HG03442 (cell line): Measurements from ENCODE around the gene PCARE.
A peak's percentile ranks its signal among the peaks of the same experiment; 100 is the strongest.

Experiments
- ATAC-seq: cut with Tn5 transposase; IDR thresholded peaks from one replicate; pipeline ENCODE4 v1.9.1; 2021; ENCODE audit warnings: mild to moderate bottlenecking, moderate library complexity; ENCODE audit not compliant: unreplicated experiment

PCARE gene

GRCh38 chr2:29063646-29064345, 10.5 kb downstream of the PCARE start:
- no peak for ATAC-seq

GRCh38 chr2:29063056-29063455, 11.3 kb downstream of the PCARE start:
- no peak for ATAC-seq

GRCh38 chr2:29062371-29062770, 12.0 kb downstream of the PCARE start:
- no peak for ATAC-seq

GRCh38 chr2:29061616-29062015, 12.7 kb downstream of the PCARE start:
- no peak for ATAC-seq

- ATAC-seq: no peak
Observed at GRCh38 chr2:29061176-29061575, 13.1 kb downstream of the PCARE start.

DNA sequence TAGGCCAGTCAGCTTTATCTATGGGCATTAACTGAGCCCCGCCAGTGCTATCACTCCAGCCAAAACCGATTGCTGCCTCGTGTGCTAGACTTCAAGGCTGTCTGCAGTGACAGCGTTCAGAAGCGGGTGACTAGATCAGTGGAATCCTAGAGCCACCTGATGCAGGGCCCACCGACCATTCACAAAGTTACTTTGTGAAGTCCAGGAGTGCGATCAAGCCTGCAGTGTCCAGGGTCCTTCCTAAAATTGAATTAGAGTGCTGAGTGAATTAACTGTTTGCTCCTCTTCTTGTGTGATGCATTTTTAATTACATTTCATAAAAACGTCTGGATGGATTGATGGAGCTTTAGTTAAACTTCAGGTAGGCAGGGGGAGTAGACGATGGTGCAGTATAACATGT, 13.9 kb downstream of the PCARE start:
- no peak for ATAC-seq

- ATAC-seq: no peak
Observed at GRCh38 chr2:29059624-29060023, 14.7 kb downstream of the PCARE start.

- ATAC-seq: no peak
Observed at GRCh38 chr2:29057006-29057405, 17.3 kb downstream of the PCARE start.

- no peak for ATAC-seq
Observed at GRCh38 chr2:29056452-29056851, 17.9 kb downstream of the PCARE start.

GRCh38 chr2:29055601-29056000, 18.7 kb downstream of the PCARE start:
- no peak for ATAC-seq

DNA sequence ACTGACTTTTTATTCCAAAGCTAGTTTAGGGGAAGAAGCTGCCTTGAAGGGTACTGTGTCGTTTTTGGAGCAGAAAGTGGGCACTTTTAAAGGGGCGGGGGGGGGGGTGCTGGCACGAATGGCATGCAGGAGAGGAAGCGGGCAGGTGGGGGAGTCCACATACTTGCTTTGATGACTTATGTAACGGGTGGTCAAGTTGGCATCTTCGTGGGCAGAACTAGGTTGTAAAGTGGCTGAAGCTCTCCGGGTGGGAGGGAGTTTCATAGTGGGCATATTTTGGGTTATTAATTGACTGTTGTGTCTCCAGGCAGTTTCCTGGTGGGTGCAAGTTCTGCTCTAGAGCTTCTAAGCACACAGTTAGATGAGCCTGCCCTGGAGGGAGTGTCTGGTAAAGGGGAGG, 19.9 kb downstream of the PCARE start:
- ATAC-seq: no peak

- no peak for ATAC-seq
Observed at GRCh38 chr2:29053670-29054400, 20.5 kb downstream of the PCARE start.

- ATAC-seq: peak; percentile 54
Observed at GRCh38 chr2:29053223-29053622, 21.1 kb downstream of the PCARE start.

- no peak for ATAC-seq
Observed at GRCh38 chr2:29052807-29053206, 21.5 kb downstream of the PCARE start.

DNA sequence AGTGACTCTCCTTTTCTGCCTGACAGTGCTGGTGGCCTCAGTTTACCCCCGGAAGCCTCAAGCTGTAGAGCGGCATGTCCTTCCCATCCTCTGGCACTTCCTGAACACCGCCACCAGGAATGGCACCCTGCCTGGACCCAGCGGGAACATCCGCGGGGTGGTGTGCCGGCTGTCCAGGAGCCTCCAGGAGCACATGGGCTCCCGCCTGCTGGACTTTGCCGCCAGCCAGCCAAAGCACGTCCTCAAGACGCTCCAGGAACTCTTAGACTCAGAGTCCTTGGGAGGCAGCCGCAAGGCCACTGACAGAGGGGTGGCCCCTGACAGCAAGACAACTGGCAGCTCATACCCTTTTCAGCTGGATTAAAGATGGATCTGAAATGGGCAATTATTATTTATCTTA, 22.6 kb downstream of the PCARE start:
- no peak for ATAC-seq

- no peak for ATAC-seq
Observed at GRCh38 chr2:29050591-29050990, 23.7 kb downstream of the PCARE start.

- ATAC-seq: no peak
Observed at GRCh38 chr2:29047083-29047845, 27.1 kb downstream of the PCARE start.

DNA sequence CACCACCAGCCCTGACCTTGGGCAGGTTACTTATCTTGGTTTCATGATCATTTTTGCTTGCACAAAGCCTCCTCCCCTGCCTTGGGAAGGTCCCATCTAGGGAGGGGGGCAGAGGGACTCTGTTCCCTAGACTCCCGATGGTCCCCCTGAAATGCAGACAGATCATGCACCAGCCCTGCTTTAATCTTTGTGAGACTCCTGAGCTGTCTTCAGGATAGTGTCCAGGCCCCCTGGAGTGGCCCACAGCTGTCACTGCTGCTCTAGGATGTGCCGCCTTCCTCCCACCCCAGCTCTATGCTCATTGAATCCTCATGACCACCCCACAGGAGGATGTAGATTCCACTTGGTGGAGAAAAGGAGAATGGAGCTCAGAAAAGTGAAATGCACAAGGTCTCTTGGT, 28.0 kb downstream of the PCARE start:
- ATAC-seq: no peak

DNA sequence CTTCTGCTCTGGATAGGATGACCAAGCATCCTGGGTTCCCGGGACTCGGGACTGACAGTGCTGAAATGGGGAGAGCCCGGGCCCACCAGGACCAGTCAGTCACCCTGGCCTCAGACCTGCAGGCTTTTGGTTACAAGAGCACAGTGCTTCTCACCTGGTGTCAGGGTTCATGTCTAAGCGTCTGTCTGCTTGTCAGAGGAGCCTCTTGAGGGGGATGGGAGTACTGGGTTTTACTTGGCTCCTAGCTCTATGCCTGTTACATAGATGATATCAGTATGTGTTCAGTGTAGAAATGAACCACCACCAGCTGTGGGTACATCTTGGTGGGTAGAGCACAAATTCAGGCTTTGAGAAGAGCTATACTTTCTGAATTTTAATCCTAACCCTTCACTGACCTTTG, 29.9 kb downstream of the PCARE start:
- ATAC-seq: no peak

- no peak for ATAC-seq
Observed at GRCh38 chr2:29042561-29043075, 31.7 kb downstream of the PCARE start.

DNA sequence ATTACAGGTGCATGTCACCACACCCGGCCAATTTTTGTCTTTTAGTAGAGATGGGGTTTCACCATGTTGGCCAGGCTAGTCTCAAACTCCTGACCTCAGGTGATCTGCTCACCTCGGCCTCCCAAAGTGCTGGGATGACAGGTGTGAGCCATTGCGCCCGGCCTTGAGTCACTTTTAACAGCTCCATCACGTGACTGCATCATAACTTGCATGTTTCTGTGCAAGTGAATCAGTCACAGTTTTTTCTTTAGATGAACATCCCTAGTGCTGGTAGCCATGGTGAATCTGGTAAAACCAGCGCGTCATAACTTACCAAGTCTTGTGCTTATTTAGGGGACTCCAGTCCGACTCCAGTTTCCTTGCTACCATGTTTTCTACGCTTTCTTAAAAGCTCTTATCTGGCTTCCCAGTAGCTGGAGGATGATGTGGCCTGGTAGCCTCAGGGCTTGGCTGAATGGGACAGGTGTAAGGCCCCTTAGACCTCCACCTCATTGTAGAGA, 33.1 kb downstream of the PCARE start:
- ATAC-seq: no peak
